Upper lobe of right lung (tissue), 1 donor: ENCODE data around the gene ARID4A. TPM values are rescaled to one million over a fixed set of nuclear protein-coding genes. Genes with fewer than 3 reads are reported as not detected.
A peak's percentile ranks its signal among the peaks of the same experiment; 100 is the strongest.

ENCODE experiments used
- ATAC-seq: fragments of 200-7000 bp; cut with Tn5 transposase; one replicate; pipeline ENCODE4 v1.9.1; 2020; ENCODE audit warnings: mild to moderate bottlenecking, moderate library complexity
- DNase-seq: peaks from one replicate; pipeline ENCODE4 v3.0.0-alpha.2; 2020
- H3K27ac ChIP-seq: fragments of 200-600 bp; one replicate; pipeline ENCODE4 v1.8.0; 2022
- H3K27me3 ChIP-seq: fragments of 200-600 bp; one replicate; pipeline ENCODE4 v1.8.0; 2022; ENCODE audit warnings: mild to moderate bottlenecking
- H3K36me3 ChIP-seq: fragments of 200-600 bp; one replicate; pipeline ENCODE4 v1.8.0; 2022
- H3K4me1 ChIP-seq: fragments of 200-600 bp; one replicate; pipeline ENCODE4 v1.8.0; 2022
- H3K4me3 ChIP-seq: fragments of 200-600 bp; one replicate; pipeline ENCODE4 v1.8.0; 2022; ENCODE audit warnings: mild to moderate bottlenecking
- H3K9me3 ChIP-seq: fragments of 200-600 bp; one replicate; pipeline ENCODE4 v1.8.0; 2022
- CTCF ChIP-seq: fragments of 200-600 bp; IDR thresholded peaks from one replicate; pipeline ENCODE4 v1.8.0; 2022; ENCODE audit warnings: antibody characterized with exemption
- intact Hi-C: fragments of 100-400 bp; cut with DNase I; formaldehyde crosslinking; loops from one replicate; pipeline ENCODE4 v1.11.0; 2022
- total RNA-seq: library from RNA; stranded (reverse); fragmentation: NEBNext Ultra II Directional; extraction: Animal tissue kit (Norgen Biotek cat#: 25700); gene quantifications from one replicate; pipeline ENCODE4 v1.2.1, GENCODE V29; 2021
- donor health status: DM: no; HTN: yes; CAD: no; lungs with severe emphysema.

Gene ARID4A
- total RNA-seq, 1 donor from 2014 or later, result 37.0 TPM

DNA sequence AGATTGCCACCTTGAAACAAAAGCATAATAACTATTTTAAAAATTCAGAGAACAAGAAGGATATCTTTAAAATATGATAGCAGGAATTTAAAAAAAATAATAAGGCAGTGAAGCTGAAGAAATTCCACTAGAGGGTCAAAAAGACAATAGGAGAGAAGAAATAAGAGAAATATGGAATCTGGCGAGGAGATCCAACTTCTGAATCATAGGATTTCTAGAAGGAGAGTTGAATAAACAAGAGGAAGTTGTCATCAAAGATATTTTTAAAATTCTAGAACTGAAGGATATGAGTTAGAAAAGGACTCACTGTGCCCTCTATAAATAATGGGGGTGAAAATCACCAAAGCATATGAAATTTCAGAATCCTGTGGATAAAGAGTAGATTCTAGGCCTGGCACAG, 70.6 kb downstream of the ARID4A start:
- H3K4me1 ChIP-seq, result no peaks in the 10 kb centered on the region
- H3K4me3 ChIP-seq, result no peak overlapping the region
- intact Hi-C loops, result no loop called here
- H3K9me3 ChIP-seq, result no peaks in the 10 kb centered on the region
- ATAC-seq (no peak), DNase-seq (no peak)
- H3K36me3 ChIP-seq, result peaks cover 95% of the 10 kb centered on the region
- no peak overlapping the region for H3K27ac ChIP-seq
- no peaks in the 10 kb centered on the region for H3K27me3 ChIP-seq
- TF ChIP-seq CTCF, result no peak

- no peaks in the 10 kb centered on the region for H3K4me1 ChIP-seq
- peaks cover 72% of the 10 kb centered on the region for H3K36me3 ChIP-seq
- no peak overlapping the region for H3K27ac ChIP-seq
- intact Hi-C loops, result no loop called here
- H3K4me3 ChIP-seq, result no peak overlapping the region
- ATAC-seq (no peak), DNase-seq (no peak)
- no peak for TF ChIP-seq CTCF
- no peaks in the 10 kb centered on the region for H3K9me3 ChIP-seq
- no peaks in the 10 kb centered on the region for H3K27me3 ChIP-seq
These were observed 78.4 kb downstream of the ARID4A start for GRCh38 chr14:58376791-58377190.

DNA sequence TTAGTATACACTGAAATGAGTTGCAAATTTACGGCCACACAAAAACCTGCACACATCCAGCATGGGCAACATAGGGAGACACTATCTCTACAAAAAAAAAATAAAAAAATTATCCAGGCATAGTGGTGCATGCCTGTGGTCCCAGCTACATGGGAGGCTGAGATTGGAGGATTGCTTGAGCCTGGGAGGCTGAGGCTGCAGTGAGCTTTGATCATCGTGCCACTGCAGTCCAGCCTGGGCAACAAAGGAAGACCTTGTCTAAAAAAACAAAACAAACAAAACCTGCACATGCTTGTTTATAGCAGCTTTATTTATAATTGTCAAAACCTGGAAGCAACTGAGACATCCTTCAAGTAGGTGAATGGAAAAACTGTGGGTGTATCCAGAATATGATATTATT, 92.5 kb downstream of the ARID4A start:
- Histone ChIP-seq H3K4me1 (no peaks in the 10 kb centered on the region), H3K27me3 (no peaks in the 10 kb centered on the region), H3K36me3 (no peaks in the 10 kb centered on the region), H3K9me3 (no peaks in the 10 kb centered on the region), H3K27ac (no peak overlapping the region), H3K4me3 (no peak overlapping the region)
- ATAC-seq, result no peak
- no peak for DNase-seq
- TF ChIP-seq CTCF, result no peak
- intact Hi-C loops, result no loop called here

- H3K27ac ChIP-seq, result peak overlapping the region; percentile 83
- H3K4me1 ChIP-seq, result peaks cover 6% of the 10 kb centered on the region
- intact Hi-C loops, result no loop called here
These were observed 97.1 kb downstream of the ARID4A start for GRCh38 chr14:58395562-58395811.

GRCh38 chr14:58395812-58396788, 97.7 kb downstream of the ARID4A start, which contains the start of gene TOMM20L:
TOMM20L (plus strand) TSS chr14:58395930; CDS start chr14:58395958, 28 bp downstream.
- Histone ChIP-seq H3K27me3 (no peaks in the 10 kb centered on the region), H3K4me1 (peaks cover 6% of the 10 kb centered on the region), H3K4me3 (peak within 1 kb of the TSS; percentile 61), H3K36me3 (no peaks in the 10 kb centered on the region), H3K9me3 (no peaks in the 10 kb centered on the region), H3K27ac (peak within 1 kb of the TSS; percentile 83)
- peak; percentile 98 for ATAC-seq
- intact Hi-C loops, result no loop called here
- peak; percentile 89 for TF ChIP-seq CTCF
- peak; percentile 89 for DNase-seq

More at GRCh38 chr14:58395562-58395811, 97.1 kb downstream of the ARID4A start:
- Histone ChIP-seq H3K4me3 (peak overlapping the region; percentile 61), H3K9me3 (no peaks in the 10 kb centered on the region), H3K27me3 (no peaks in the 10 kb centered on the region), H3K36me3 (no peaks in the 10 kb centered on the region)
- ATAC-seq, result no peak
- DNase-seq, result no peak
- TF ChIP-seq CTCF, result no peak
